H7 (cell line): ENCODE results near the gene MCAM. TPM values are rescaled to one million over a fixed set of nuclear protein-coding genes. Genes with fewer than 3 reads are reported as not detected.

ENCODE experiments used
- DNase-seq: peaks from one replicate; pipeline ENCODE4 v3.0.0; 2012
- H3K27me3 ChIP-seq: 2 replicates; pipeline ENCODE4 v1.6.0; 2011; ENCODE audit warnings: mild to moderate bottlenecking, low read length; ENCODE audit not compliant: control insufficient read depth, insufficient read depth
- H3K36me3 ChIP-seq: replicated peaks from 2 replicates; pipeline ENCODE4 v1.5.1; 2011; ENCODE audit warnings: low read length; ENCODE audit not compliant: control insufficient read depth, insufficient read depth
- H3K4me3 ChIP-seq: 2 replicates; pipeline ENCODE4 v1.5.1; 2011; ENCODE audit warnings: low read depth, mild to moderate bottlenecking, control low read depth, low read length, moderate library complexity; ENCODE audit not compliant: insufficient read depth
- total RNA-seq: library from RNA; depleted of rRNA; stranded (reverse); fragments of >200 nt; shearing (Covaris generic); gene quantifications from 2 replicates; pipeline ENCODE4 v1.2.3, GENCODE V29; 2014; rRNA removed

Gene MCAM, protein sequence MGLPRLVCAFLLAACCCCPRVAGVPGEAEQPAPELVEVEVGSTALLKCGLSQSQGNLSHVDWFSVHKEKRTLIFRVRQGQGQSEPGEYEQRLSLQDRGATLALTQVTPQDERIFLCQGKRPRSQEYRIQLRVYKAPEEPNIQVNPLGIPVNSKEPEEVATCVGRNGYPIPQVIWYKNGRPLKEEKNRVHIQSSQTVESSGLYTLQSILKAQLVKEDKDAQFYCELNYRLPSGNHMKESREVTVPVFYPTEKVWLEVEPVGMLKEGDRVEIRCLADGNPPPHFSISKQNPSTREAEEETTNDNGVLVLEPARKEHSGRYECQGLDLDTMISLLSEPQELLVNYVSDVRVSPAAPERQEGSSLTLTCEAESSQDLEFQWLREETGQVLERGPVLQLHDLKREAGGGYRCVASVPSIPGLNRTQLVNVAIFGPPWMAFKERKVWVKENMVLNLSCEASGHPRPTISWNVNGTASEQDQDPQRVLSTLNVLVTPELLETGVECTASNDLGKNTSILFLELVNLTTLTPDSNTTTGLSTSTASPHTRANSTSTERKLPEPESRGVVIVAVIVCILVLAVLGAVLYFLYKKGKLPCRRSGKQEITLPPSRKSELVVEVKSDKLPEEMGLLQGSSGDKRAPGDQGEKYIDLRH
- total RNA-seq, result 45.5 and 59.3 TPM in 2 replicates

DNA sequence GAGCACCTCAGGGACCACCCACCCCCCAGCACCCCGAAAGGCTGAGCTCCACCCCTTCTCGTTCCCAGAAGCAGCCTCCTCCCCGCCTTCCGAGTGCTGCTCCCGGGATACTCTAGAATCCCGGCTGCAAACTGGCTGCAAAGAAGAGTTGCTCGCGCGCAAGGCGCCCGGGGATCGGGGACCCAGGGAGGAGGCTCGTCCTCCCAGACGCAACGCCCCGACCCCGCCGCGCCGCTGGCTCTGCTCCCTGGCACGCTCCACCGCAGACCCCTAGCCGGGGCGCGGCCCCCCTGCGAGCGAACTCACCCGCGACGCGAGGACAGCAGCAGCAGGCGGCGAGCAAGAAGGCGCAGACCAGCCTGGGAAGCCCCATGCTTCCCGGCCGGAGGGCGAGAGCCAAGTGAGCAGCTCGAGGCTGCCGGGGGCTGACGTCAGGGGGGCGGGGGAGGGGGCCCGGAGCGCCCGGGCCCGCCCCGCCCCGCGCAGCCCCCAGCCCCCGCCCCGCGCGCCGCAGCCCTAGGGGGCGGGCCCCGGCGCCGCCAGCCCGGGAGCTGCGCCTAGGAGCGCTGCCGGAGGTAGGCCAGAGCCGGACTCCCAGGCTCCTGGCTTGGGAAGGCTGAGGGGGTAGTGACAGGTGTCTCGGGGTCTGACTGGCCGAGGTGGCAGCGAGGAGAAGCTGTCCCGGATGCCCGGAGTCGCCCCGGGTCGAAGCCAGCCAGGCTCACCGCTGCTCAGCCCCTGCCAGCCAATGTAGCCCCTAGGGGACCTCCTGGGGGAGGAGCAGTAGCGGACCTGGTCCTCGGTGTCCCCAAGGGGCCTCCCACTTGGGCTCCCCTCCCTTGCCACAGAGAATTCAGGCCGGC lies at the start of gene MCAM:
Gene MCAM, minus strand, starts transcription at position 402 of the 863 bp plus-strand sequence. Its CDS starts 29 bp downstream, at position 373.
- peaks cover 13% of the 10 kb centered on the region for H3K27me3 ChIP-seq
- DNase-seq, result peak; percentile 95

DNA sequence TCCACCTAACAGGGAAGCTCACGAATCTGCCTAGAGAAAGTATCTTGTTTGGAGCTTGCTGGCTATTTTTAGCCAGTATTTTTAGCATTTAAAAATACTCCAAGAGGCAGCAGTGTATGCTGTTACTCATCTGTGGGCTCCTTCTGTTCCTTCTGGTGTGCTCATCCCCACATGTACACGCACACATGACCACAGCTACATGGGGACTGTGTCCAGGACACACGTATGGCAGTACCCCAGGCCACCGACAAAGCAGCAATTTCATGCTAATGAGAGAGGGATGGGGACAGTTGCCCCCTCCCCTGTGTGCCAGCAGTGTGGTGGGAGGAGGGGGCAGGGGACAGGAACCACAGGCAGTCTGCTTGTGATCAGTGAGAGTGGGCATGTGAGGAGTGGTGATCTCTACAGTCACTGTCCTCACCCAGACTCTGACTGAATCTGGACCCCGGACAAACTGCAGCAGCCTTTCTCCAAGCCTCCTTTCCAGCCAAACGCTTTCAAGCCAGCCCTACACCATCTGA lies 48.2 kb upstream of the MCAM start:
- DNase-seq, result no peak
- Histone ChIP-seq H3K36me3 (no peaks in the 10 kb centered on the region), H3K4me3 (no peak overlapping the region), H3K27me3 (peaks cover 34% of the 10 kb centered on the region)

More for the DNA sequence above, at the start of gene MCAM:
- H3K36me3 ChIP-seq, result peaks cover 4% of the 10 kb centered on the region
- H3K4me3 ChIP-seq, result peak within 1 kb of the TSS; percentile 75

DNA sequence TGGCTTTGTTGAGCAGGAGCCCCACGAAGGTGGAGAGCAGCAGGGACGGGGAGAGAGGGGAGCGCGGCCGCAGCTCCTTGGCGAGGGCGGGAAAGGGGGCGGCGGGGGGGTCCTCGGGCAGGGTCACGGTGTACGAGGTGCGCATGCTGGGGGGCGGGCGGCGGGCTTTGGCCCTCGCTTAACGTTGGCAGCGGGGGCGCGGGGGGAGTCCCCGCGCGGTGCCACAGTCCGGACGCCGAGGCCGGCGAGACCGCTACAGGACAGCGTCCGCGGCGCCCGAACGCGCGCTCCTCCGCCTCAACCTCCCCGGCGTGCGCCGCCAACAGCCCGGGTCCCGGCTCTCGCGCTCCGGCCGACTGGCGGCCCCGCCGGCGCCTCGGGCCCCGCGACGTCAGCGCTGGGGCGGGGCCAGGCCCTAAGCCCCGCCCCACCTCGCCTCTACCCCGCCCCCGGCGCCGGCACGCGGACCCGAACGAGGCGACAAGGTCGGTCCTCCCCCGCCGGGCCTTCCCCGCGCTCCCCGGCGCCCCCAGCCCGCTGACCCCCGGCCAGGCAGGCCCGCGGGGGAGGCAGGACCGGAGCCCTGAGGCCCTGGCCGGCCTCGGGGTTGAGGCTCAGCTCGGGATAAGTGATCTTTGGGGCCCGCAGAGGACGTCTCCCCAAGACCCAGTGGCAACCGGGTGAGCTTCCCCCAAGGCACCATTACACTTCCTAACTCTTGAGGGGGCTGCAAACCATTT lies 47.1 kb upstream of the MCAM start:
- no peaks in the 10 kb centered on the region for H3K36me3 ChIP-seq
- H3K4me3 ChIP-seq, result peak overlapping the region; percentile 52
- peaks cover 34% of the 10 kb centered on the region for H3K27me3 ChIP-seq
- peak; percentile 98 for DNase-seq

DNA sequence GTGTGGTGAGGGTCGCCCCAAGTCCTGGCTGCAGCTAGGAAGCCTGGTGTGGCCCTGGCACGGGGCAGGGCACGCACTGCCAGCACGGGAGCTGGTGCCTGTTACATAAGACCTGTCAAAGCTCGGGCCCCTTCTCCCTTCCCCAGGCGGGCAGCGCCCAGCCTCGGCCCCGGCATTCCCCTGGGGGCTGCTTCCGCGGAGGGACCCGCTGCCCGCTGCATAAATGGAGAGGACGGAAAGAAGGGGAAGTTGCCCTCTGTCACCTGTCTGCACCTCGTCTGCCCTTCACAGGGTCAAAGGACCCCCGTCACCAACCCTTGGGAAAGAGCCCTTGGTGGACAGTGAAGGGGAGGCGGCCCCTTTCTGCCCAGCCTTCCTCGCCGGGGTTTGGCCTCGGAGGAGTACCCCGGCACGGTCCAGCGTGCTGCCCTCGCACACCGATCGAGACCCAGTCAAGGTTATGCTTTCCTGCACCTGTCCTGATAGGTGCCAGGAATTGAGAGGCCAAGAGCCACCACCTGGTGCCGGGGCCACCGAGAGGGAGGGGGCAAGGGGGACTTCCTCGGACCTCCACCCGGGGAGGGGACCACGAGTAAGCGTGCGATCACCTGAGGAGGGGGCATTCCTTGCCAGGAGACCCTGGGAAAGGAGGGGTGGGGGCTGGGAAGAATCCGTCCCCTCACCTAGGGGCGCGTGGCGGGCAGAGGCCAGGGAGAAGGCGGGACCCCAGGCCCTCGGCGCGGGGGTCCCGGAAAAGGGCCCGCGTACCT lies 46.3 kb upstream of the MCAM start:
- Histone ChIP-seq H3K36me3 (no peaks in the 10 kb centered on the region), H3K27me3 (peaks cover 34% of the 10 kb centered on the region), H3K4me3 (peak overlapping the region; percentile 52)
- peak; percentile 72 for DNase-seq

DNA sequence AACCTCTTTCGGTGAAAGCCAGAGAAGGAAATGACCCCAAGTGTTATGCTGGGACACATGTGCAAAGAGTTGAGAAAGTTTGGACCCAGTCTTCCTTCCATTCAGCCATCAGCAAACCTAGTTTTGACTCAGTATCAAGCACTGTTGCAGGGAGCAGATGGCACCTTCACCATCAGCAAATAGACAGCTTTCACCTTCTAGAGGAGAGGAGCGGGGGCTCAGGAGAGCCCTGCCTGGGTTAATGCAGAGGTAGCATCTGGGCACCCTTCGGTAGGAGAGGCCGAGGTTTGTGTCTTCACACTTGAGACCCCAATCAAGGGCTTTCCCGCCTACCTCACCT lies 45.8 kb upstream of the MCAM start:
- H3K4me3 ChIP-seq, result no peak overlapping the region
- DNase-seq, result no peak
- H3K36me3 ChIP-seq, result no peaks in the 10 kb centered on the region
- H3K27me3 ChIP-seq, result peaks cover 32% of the 10 kb centered on the region

DNA sequence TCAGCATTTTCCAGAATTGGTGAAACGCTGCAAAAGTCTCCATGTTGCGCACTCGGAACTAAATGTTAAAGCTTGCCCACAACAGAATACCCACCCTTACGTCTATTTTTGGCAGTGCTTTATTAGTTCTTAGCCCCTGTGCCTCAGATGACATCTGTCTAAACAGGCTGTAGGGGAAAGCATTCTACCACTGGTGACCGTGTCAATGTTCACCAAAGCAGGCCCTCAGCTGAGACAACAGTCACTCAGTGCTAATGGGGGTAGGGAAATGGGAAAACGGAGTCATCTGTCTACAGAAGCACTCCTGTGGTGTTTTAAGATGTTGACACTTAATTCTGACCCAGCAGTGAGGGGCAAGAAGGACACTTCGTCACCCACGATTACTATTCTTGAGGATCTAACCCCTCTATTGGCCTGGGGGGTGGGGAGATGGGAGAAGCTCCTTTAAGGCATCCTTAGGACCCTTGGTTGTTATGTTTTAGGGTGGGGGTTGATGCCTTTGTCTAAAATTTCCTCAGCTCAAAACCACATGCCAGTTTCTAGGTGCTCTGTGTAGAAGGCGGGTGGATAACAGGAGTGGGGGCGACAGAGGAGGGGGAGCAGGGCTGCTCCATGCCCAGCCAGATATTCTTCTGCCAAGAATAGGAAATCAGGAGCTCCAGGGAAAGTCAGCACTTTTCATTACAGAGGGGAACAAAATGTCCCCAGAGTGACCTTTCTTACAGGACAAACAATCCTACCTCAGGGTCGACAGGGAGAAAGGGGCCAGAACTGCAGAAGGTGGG lies 45.2 kb upstream of the MCAM start:
- no peak for DNase-seq

DNA sequence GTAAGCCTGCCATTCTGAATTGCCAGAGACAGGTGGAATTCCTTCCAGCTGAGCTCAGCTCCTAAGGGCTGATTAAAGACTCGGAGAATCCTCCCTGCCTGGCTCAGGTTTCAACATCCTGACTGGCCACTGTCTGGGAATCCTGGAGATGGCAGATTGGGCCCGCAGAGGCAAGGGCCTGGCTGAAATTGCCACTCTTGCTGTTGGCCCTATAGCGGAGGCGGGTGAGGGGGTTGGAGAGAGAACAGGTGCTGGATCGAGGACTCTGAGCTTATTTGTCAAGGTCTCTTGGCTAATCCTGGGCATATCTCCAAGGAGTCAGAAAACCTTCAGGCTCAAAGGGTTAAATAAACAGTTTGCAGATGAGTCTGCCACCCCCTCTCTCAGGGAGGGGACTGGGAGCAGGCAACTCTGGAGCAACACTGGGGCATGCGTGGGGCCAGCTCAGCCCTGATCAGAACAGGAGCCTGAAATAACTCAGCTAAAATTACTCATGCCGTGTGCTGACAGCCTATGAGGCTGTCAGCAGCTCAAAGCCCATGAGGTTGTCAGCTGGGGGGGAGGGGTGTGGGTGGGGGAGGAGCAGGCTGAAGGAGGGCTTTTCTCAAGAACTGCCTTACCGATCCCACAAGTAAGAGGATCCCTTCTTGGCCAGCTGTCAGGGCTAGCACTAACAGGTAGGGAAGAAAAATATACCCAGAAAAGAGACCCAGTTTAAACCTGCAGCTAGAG lies 44.3 kb upstream of the MCAM start:
- H3K4me3 ChIP-seq, result no peak overlapping the region
- peaks cover 32% of the 10 kb centered on the region for H3K27me3 ChIP-seq
- H3K36me3 ChIP-seq, result no peaks in the 10 kb centered on the region
- DNase-seq, result peak; percentile 83

More for the DNA sequence above, 45.2 kb upstream of the MCAM start:
- Histone ChIP-seq H3K27me3 (peaks cover 32% of the 10 kb centered on the region), H3K4me3 (no peak overlapping the region), H3K36me3 (no peaks in the 10 kb centered on the region)

DNA sequence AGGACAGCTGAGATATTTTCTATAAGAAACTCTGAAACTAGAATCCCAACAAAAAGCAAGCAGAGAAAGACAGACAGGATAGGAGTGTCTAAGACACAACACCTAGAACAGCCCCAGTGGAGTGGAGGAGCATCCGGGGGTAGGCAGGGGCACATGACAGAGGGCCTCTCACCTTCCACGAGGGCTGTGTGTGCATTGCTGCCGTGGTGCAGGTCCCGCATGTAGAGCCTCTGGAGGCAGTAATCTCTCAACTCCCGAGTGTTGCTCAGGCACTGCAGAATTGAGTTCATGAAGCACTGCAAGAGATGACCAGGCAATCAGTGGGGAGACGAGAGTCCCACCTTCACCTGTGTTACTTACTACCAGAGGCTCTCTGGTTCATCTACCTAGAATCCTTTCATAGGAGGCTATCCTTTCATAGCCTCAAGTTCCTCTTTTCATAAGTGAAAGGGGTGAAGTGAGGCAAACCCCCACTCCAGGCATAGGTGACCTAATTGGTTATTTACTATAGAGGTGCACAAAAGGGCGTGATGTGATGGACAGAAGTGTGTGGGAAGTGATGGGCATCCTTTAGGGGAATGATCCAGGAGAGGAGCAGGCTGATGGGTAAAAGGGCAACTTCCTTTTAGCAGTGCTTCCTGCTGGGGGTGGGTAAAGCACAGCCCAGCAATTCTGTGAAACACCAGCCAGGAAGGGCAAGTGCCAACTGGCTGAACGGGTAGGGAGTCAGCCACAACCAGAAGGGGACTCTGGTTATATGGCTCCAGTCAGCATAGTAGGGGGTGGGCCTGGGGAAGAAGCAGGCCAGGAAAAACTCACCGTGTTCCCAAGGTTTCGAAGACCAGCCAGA lies 42.7 kb upstream of the MCAM start:
- H3K36me3 ChIP-seq, result no peaks in the 10 kb centered on the region
- DNase-seq, result no peak
- H3K27me3 ChIP-seq, result peaks cover 25% of the 10 kb centered on the region
- no peak overlapping the region for H3K4me3 ChIP-seq

DNA sequence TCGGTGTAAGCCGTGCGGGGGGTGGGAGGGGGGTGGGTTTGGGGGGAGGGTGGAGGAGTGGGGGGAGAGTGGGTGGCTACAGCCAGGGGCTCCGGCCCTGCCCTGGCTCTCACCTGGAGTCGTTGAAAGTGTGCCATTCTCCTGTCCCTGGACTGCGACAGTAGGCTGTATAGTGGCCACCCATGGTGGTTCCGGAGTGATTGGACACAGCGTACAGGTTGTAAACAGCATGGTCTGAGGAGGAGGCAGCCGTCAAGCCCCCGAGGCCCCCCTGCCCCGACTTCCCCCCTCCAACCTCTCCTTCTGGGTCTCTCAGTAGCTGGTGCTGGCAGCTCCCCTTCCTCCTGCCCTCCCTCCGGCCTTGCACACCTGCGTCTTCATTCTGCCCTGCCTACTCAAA lies 40.1 kb upstream of the MCAM start:
- Histone ChIP-seq H3K27me3 (peaks cover 4% of the 10 kb centered on the region), H3K4me3 (no peak overlapping the region; the same call in 1 of the 2 replicates), H3K36me3 (no peaks in the 10 kb centered on the region)
- DNase-seq, result no peak

DNA sequence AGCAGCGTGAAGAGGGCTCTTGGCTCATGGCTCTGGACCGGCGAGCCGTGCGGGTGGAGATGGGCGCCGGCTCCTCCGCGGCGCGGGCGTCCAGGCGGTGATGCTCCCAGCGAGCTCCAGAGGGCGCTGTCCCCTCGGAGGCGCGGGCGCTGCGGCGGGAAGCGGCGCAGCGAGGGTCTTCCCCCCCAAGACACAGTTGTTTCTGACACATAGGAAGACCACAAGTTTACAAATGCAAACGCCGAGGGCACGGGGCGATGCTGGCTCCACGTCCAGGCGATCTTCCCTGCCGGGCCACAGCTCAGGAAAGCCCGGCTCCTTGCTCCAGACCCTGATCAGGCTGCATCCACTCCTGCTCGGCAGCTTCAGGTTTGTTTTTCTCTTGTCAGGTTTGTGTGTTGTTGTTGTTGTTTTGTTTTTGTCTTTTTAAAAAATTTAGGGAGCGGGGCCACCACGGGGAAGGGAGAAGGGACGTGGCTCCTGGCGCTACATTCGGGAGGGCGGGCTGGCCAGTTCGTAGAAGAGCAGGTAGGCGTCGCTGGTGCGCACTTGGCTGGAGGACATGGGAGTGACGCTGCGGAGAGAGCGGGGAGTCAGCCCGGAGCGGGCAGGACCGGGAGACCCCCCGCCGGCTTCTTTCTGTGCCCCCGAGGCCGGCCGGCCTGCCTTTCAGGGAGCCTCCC lies 39.6 kb upstream of the MCAM start:
- peak; percentile 98 for DNase-seq
- H3K27me3 ChIP-seq, result peaks cover 3% of the 10 kb centered on the region
- H3K36me3 ChIP-seq, result no peaks in the 10 kb centered on the region
- peak overlapping the region; percentile 47 for H3K4me3 ChIP-seq

DNA sequence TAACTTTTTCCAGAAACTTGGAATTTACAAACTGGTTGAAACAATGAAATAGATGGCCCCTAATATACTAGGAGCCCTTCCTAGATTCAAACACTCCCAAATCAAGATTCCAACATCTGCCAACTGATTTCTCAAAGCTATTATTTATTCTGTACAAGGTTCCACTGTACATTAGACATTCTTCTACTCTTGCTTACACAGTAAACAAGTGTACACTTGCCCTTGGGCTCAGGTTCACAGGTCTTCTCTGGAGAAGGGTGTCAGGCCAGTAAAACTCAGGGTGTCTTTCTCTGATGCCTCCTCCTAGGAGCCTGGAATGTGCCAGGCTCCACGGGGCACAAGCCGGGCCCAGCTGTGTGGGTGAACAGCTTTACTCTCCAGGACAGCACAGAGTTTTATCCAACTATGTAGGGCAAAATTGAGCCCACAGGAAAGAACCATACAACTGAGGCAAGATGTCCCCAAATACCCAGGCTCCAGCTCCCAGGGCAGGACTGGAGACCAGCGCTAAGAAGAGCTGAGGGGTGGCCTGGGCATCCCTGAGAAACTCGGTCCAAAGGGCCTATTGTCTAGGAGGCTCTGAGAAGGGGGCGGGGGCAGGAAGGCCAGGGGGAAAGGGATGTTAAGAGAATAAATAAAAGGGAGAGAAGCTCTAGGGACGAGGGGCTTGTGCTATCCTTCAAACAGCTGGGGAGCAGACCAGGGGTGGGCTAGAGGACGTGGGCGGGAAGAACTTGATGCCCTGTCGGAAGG lies 38.3 kb upstream of the MCAM start:
- Histone ChIP-seq H3K36me3 (no peaks in the 10 kb centered on the region), H3K4me3 (no peak overlapping the region), H3K27me3 (peaks cover 3% of the 10 kb centered on the region)
- no peak for DNase-seq
